Measurements from ENCODE around the gene WDR33. TPM values are rescaled to one million over a fixed set of nuclear protein-coding genes. Genes with fewer than 3 reads are reported as not detected.
"Not testable (repeated sequence)": the region's sequence is repeated elsewhere in the genome, so short reads cannot be mapped to it uniquely, and the experiment has no call there.

Gene WDR33
- polyA plus RNA-seq, 4 donors: 45.3 to 65.9 (median 54.4) TPM

- no peak for DNase-seq (ENCODE audit: low read depth in 4 of 4, low spot score in 2 of 4)
These were observed 41.4 kb downstream of the WDR33 start for GRCh38 chr2:127769587-127769986.

DNA sequence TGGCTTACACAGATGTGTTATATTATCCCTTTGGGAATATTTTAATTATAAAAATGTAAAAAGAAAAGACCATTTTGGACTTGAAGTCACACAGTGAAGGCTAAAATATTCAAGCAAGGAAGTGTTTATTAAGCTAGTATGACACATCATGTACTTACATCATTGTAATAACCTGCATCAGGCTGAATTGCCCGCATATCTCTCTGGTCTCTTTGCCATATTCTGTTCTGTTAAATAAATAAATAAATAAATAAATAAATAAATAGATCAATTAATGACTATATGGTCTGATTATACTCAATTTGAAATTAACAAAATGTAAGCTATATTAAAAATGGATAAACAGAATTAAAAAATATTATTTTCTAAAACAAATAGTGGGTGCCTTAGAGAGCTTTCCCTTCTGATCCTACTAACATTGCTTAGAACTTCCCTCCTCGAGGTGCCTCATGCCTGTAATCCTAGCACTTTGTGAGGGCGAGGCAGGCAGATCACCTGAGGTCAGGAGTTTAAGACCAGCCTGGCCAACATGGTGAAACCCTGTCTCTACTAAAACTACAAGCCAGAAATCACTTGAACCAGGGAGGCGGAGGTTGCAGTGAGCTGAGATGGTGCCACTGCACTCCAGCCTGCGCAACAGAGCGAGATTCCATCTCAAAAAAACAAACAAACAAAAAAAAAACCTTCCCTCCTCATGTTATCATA lies 42.0 kb downstream of the WDR33 start:
- DNase-seq (ENCODE audit: low read depth in 4 of 4, low spot score in 2 of 4): no peak

DNA sequence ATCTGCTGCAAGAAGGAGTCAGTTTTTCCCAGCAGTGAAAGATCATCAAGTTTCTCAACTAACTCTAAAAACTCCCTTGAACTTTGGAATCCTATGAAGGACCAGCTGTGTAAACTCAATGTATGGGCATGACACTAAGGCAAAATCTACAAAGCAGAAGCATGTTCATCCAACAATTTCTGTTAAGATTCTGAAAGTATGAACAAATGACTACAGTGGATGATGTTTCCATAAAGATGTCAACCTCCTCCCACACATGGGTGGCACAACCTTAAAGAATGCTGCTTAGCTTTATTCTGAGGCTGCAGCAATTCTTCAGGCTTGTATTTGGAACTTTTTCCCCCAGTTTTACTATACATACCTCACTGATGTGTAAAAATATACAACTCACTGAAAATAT lies 47.2 kb downstream of the WDR33 start:
- DNase-seq (ENCODE audit: low read depth in 4 of 4, low spot score in 2 of 4): no peak

GRCh38 chr2:127762846-127763245 lies 48.1 kb downstream of the WDR33 start:
- no peak for DNase-seq (ENCODE audit: low read depth in 4 of 4, low spot score in 2 of 4)

DNA sequence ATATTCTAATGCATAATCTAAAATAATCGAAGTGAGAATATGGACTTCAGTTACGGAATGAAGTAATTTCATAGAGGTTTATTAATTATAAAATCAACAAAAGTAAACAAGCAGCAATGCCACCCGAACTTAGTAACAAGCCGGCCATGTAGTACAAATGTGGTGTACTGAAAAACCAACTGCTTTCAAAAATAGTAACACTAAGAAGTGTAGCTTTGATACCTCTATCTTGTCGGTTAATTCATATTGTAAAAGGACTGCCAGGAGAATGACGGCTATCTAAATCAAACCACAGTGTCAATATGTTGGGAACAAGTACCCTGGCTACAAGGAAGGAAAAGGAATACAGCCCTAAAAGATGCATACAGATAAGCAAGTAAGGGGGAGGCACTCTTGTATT lies 48.5 kb downstream of the WDR33 start:
- no peak for DNase-seq (ENCODE audit: low read depth in 4 of 4, low spot score in 2 of 4)

- no peak for DNase-seq (ENCODE audit: low read depth in 4 of 4, low spot score in 2 of 4)
These were observed 51.0 kb downstream of the WDR33 start for GRCh38 chr2:127759931-127760330.

DNA sequence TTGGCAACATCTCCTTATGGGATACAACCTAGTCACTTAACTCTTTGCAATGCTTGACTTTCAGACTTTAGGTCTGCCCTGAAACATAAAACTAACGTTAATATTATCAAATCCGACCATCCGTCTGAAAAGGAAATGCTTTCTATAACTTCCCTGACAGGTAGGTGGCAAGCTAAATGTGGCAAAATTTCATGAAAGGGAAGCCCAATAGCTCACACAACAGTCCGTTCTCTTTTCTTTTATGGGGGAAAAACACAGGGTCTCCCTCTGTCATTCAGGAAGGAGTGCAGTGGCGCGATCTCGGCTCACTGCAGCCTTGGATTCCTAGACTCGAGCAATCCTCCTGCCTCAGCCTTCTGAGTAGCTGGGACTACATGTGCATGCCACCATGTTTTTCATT lies 56.8 kb downstream of the WDR33 start:
- no peak for DNase-seq (ENCODE audit: low read depth in 4 of 4, low spot score in 2 of 4)

- DNase-seq (ENCODE audit: low read depth in 4 of 4, low spot score in 2 of 4): no peak
These were observed 57.6 kb downstream of the WDR33 start for GRCh38 chr2:127753374-127753773.

DNA sequence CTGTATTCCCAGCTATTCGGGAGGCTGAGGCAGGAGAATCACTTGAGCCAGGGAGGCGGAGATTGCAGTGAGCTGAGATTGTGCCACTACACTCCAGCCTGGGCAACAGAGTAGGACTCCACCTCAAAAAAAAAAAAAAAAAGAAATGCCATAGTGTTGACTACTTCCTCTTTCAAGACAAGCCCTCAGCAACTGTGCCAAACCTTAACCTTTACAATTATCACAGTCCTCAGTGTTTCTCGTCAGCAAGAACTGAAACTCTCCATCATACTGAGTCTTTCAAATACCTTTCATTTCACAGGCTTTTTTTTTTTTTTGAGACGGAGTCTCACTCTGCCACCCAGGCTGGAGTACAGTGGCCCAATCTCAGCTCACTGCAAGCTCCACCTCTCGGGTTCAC lies 61.4 kb downstream of the WDR33 start:
- not testable (repeated sequence) for DNase-seq (ENCODE audit: low read depth in 4 of 4, low spot score in 2 of 4)

GRCh38 chr2:127747621-127748020 lies 63.4 kb downstream of the WDR33 start:
- no peak for DNase-seq (ENCODE audit: low read depth in 4 of 4, low spot score in 2 of 4)

- no peak for DNase-seq (ENCODE audit: low read depth in 4 of 4, low spot score in 2 of 4)
These were observed 67.4 kb downstream of the WDR33 start for GRCh38 chr2:127743477-127744026.

DNA sequence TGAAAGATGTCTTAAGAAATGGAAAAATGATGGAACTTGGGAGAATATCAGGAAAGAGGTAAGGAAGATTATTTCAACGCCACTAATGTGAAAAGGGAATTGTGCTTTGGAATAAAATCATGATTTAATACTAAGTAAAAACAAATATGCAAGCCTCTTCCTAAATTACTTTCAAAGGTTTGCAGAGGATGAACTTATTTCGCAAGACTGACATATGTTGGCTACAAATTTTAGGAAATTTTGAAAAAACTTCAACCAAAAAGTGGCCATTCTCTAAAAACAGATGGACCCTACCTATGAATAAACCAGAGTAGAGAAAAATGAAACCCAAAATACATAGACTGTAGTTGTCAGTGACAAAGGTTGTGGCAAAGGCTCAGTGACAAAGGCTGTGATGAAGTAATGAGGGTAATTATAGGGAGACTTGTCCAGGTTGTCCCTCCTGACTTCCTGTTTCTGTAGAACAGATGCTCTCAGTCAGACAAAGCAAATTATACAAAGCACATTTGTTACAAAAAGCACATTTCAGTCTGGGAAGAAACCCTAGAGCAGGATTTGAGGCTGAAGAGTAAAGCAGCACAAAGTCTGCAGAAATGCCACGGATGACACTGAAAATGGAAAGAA lies 70.2 kb downstream of the WDR33 start:
- no peak for DNase-seq (ENCODE audit: low read depth in 4 of 4, low spot score in 2 of 4)

GRCh38 chr2:127739800-127740199 lies 71.2 kb downstream of the WDR33 start:
- DNase-seq (ENCODE audit: low read depth in 4 of 4, low spot score in 2 of 4): no peak

DNA sequence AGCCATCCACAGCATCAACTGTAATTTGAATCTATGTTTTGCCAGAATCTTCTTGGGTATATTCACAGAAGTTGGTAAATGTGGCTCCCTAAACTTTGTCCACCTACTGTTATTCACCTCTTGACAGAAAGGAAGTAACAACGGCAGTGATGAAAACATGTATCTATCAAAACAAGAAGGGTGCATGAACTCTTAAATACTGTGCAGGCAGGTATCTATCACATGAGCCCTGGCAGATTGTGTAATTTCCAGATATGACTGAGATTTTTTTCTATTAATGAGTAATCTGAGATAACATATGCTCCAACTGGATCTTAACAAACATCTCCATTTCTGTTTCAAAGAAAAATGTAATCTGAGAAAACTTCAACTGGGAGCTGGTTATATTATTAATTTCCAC lies 73.1 kb downstream of the WDR33 start:
- DNase-seq (ENCODE audit: low read depth in 4 of 4, low spot score in 2 of 4): no peak

- peak in 1 of 4 donors; percentile 25 for DNase-seq (ENCODE audit: low read depth in 4 of 4, low spot score in 2 of 4)
These were observed 75.2 kb downstream of the WDR33 start for GRCh38 chr2:127735537-127736399.

DNA sequence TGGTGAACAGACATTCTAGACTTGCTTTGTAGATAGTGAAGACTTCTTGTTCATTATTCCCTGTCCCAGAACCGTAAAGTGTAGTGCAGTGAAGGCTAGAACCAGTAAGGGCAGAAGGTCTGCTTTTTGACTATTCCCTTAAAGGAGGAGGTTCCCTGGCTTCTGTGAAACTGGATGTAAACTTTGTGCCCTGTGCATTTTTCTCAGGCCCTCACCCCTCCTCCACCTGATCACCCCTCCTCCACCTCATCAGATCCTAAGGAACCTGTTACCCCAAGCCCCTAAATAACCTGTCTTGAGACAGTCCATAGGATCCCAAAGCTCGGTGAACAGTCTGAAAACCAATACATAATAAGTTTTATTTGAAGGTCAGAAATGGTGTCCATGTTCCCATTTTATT lies 75.9 kb downstream of the WDR33 start:
- DNase-seq (ENCODE audit: low read depth in 4 of 4, low spot score in 2 of 4): peak in 1 of 4 donors; percentile 13

DNA sequence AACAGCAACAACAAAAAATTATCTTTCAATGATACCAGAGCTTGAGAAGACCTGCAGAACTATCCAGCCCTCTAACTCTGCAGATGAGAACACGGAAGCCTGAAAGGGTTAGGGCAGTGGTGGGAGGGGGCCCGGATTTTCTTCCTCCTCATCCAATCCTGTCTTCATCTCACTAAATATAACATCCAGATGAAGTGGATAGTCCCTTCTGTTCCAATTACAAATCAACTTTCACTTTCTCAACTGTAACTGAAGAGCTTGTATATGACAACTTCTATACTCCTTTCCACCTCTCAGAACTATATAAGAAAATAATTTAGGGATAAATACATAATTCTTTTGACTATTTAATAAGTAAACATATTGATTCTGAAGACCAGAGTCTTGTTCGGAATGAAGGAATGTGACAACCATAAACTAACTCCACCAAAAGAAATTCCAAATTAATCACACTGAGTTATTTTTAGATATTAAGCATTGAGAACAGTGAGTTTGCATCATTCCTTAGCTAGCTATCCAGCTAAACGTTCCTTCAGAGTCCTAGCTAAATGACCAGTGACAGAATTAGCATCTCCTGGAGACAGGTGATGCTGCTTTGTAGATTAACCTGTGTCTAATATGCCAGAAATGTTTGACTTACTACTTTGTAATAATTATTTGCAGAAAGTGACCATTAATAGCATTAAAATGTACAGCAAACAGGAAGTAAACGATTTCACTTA lies 77.0 kb downstream of the WDR33 start:
- DNase-seq (ENCODE audit: low read depth in 4 of 4, low spot score in 2 of 4): no peak

- no peak for DNase-seq (ENCODE audit: low read depth in 4 of 4, low spot score in 2 of 4)
These were observed 77.7 kb downstream of the WDR33 start for GRCh38 chr2:127733113-127733815.

DNA sequence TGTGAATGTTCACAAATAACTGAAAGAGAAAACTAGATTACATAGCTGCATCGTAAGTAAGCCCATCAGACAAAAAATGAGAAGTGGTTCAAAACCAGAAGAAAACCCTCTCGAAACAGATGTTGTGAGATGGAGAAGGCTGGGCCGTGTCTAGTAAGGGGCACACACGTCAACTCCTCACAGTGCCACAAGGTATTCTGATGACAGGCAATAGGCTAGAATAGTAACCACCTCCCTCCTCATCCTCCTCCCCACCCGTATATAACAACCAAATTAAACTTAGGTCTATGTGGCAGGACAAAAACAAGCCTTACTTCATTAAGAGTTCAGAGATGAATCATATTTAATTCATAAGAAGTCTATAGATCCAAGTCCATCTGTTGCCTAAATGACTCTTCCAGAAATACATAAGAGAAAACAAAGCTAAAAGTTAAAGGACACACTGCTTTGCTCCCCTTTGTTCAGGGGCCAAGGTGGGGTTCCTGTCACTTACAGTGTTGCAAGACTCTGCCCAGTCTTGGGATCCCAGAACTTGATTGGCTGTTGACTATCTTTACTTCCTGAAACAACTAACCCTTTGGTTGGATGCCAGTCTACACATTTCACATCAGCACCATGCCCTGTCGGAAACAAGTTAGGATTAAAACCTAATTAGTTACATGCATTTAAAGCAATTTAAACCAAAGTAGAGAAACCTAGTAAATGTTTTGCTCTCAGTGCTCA lies 84.7 kb downstream of the WDR33 start:
- DNase-seq (ENCODE audit: low read depth in 4 of 4, low spot score in 2 of 4): no peak
